ENCODE results near the gene TADA2A.

GRCh38 chr17:37384560-37385149, 22.0 kb upstream of the TADA2A start:
- TF ChIP-seq CTCF (optimal IDR thresholded peaks at IDR 0.05 in 1 of 3, IDR thresholded peaks at IDR 0.05 in 1 of 3, conservative IDR thresholded peaks at IDR 0.05 in 1 of 3; ENCODE audit: extremely low read depth in 1 of 3, insufficient read depth in 2 of 3, low read length in 3 of 3) (no peak), EZH2 (IDR thresholded peaks at IDR 0.05; ENCODE audit: low read length) (no peak)

All from keratinocyte (primary cell).